ENCODE data around the gene PLEKHG7. TPM values are rescaled to one million over a fixed set of nuclear protein-coding genes. Genes with fewer than 3 reads are reported as not detected.

The PLEKHG7 gene
- total and polyA plus RNA-seq, 10 of the 15 experiments (the other 5 are each of a cell fraction or from before 2014, with no cell fraction given): 0.16 to 1.3 (median 0.65) TPM; not detected in 1

DNA sequence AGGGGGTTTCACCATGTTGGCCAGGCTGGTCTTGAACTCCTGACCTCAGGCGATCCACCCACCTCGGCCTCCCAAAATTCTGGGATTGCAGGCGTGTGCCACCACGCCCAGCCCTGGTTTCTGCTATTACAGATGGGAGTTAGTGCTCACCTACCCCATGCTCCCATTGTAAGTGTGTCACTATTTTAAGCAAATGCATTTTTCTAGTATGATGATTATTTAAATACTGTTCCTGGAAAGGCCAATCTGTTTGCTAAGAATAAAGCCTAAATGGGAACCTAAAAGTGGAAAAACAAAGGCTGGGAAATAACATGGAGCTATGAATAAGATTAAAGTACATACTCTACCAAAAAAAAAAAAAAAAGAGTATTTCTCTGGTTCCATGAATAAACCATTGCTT, 45.0 kb upstream of the PLEKHG7 start:
- H3K4me3 ChIP-seq: no peak overlapping the region
- no peaks in the 10 kb centered on the region for H3K79me2 ChIP-seq (ENCODE audit: control insufficient read depth, insufficient read depth, low read length)
- SMC1A ChIA-PET (ENCODE audit: uncharacterized antibody, unreplicated experiment): interaction anchor here (1.0 kb wide), 1 partner anchor 63 kb away, joined by 3 read pairs; no protein-coding TSS in a partner anchor
- no peaks in the 10 kb centered on the region for H3K36me3 ChIP-seq (ENCODE audit: control insufficient read depth in 2 of 2, insufficient read depth in 2 of 2, low read length in 1 of 2)
- ATAC-seq (no peak), DNase-seq (ENCODE audit: low read depth, low spot score) (no peak), FAIRE-seq (no peak)
- no peaks in the 10 kb centered on the region for H4K20me1 ChIP-seq (ENCODE audit: control insufficient read depth, insufficient read depth)
- POLR2A ChIA-PET: no interaction called here
- in situ Hi-C loops (cut with MboI): no loop called here
- no peak overlapping the region for H3K9ac ChIP-seq (ENCODE audit: control insufficient read depth, insufficient read depth, low read length)
- CTCF ChIA-PET: interaction anchor here (0.7 kb wide), 1 partner anchor 9 kb away, joined by 3 read pairs; no protein-coding TSS in a partner anchor
- no peaks in the 10 kb centered on the region for H3K4me1 ChIP-seq (ENCODE audit: control insufficient read depth, insufficient read depth, low read length)
- no peak overlapping the region for H3K27ac ChIP-seq (ENCODE audit: control insufficient read depth, insufficient read depth)
- no TSS peak for BruUV-seq (replicated peaks)
- no peak overlapping the region for H3K4me2 ChIP-seq (ENCODE audit: control insufficient read depth, insufficient read depth)
- 92% methylated on average over 4 of the region's 4 CpGs for WGBS (ENCODE audit: insufficient coverage, insufficient replicate concordance, low lambda C conversion rate, missing lambda C conversion rate)
- no peaks in the 10 kb centered on the region for H3K27me3 ChIP-seq (replicated peaks in 1 of 2; ENCODE audit: control insufficient read depth in 2 of 2, insufficient read depth in 2 of 2, low read length in 1 of 2)
- H3K9me3 ChIP-seq (replicated peaks; ENCODE audit: control insufficient read depth, insufficient read depth, low read length): no peaks in the 10 kb centered on the region
- intact Hi-C loops (cut with micrococcal nuclease; ENCODE audit: unreplicated experiment): no loop called here
- no peak overlapping the region for H2AFZ ChIP-seq (ENCODE audit: control insufficient read depth, low read depth, low read length)
- RAD21 ChIA-PET (ENCODE audit: unreplicated experiment): no interaction called here
- TF ChIP-seq, protein P1, sequence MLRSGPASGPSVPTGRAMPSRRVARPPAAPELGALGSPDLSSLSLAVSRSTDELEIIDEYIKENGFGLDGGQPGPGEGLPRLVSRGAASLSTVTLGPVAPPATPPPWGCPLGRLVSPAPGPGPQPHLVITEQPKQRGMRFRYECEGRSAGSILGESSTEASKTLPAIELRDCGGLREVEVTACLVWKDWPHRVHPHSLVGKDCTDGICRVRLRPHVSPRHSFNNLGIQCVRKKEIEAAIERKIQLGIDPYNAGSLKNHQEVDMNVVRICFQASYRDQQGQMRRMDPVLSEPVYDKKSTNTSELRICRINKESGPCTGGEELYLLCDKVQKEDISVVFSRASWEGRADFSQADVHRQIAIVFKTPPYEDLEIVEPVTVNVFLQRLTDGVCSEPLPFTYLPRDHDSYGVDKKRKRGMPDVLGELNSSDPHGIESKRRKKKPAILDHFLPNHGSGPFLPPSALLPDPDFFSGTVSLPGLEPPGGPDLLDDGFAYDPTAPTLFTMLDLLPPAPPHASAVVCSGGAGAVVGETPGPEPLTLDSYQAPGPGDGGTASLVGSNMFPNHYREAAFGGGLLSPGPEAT (IDR thresholded peaks at IDR 0.05; ENCODE audit: low read depth): no peak
- no peak for TF ChIP-seq TCF7 (IDR thresholded peaks at IDR 0.05; ENCODE audit: borderline replicate concordance)
- TF ChIP-seq, protein P2, sequence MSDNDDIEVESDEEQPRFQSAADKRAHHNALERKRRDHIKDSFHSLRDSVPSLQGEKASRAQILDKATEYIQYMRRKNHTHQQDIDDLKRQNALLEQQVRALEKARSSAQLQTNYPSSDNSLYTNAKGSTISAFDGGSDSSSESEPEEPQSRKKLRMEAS (IDR thresholded peaks at IDR 0.05; ENCODE audit: low read depth, low read length): no peak
- no peak for TF ChIP-seq ZZZ3 (IDR thresholded peaks at IDR 0.05; ENCODE audit: control insufficient read depth, insufficient read length, low read depth)
- no peak for TF ChIP-seq FOXK2 (IDR thresholded peaks at IDR 0.05)
- TF ChIP-seq RB1 (IDR thresholded peaks at IDR 0.05; ENCODE audit: borderline replicate concordance): no peak
- no peak for TF ChIP-seq SUZ12 (IDR thresholded peaks at IDR 0.05; ENCODE audit: unreplicated experiment)
- TF ChIP-seq ZNF217 (IDR thresholded peaks at IDR 0.05): no peak
- TF ChIP-seq MEF2A (IDR thresholded peaks at IDR 0.05; ENCODE audit: insufficient read depth, low read depth, low read length): no peak
- TF ChIP-seq MYC (IDR thresholded peaks at IDR 0.05; ENCODE audit: insufficient read depth, insufficient read length, insufficient replicate concordance, low read length, severe bottlenecking): no peak
- TF ChIP-seq, protein P3, sequence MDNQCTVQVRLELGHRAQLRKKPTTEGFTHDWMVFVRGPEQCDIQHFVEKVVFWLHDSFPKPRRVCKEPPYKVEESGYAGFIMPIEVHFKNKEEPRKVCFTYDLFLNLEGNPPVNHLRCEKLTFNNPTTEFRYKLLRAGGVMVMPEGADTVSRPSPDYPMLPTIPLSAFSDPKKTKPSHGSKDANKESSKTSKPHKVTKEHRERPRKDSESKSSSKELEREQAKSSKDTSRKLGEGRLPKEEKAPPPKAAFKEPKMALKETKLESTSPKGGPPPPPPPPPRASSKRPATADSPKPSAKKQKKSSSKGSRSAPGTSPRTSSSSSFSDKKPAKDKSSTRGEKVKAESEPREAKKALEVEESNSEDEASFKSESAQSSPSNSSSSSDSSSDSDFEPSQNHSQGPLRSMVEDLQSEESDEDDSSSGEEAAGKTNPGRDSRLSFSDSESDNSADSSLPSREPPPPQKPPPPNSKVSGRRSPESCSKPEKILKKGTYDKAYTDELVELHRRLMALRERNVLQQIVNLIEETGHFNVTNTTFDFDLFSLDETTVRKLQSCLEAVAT (IDR thresholded peaks at IDR 0.05): no peak
- no peak for TF ChIP-seq SREBF1 (IDR thresholded peaks at IDR 0.05; ENCODE audit: low read length)
- no peak for TF ChIP-seq RFX5 (IDR thresholded peaks at IDR 0.05; ENCODE audit: low read depth, low read length)
- no peak for TF ChIP-seq IRF4 (IDR thresholded peaks at IDR 0.05; ENCODE audit: low read depth, low read length)
- TF ChIP-seq RCOR1 (conservative IDR thresholded peaks at IDR 0.05; ENCODE audit: low read depth, low read length): no peak
- no peak for TF ChIP-seq BACH1 (IDR thresholded peaks at IDR 0.05; ENCODE audit: borderline replicate concordance)
- TF ChIP-seq, protein P4, sequence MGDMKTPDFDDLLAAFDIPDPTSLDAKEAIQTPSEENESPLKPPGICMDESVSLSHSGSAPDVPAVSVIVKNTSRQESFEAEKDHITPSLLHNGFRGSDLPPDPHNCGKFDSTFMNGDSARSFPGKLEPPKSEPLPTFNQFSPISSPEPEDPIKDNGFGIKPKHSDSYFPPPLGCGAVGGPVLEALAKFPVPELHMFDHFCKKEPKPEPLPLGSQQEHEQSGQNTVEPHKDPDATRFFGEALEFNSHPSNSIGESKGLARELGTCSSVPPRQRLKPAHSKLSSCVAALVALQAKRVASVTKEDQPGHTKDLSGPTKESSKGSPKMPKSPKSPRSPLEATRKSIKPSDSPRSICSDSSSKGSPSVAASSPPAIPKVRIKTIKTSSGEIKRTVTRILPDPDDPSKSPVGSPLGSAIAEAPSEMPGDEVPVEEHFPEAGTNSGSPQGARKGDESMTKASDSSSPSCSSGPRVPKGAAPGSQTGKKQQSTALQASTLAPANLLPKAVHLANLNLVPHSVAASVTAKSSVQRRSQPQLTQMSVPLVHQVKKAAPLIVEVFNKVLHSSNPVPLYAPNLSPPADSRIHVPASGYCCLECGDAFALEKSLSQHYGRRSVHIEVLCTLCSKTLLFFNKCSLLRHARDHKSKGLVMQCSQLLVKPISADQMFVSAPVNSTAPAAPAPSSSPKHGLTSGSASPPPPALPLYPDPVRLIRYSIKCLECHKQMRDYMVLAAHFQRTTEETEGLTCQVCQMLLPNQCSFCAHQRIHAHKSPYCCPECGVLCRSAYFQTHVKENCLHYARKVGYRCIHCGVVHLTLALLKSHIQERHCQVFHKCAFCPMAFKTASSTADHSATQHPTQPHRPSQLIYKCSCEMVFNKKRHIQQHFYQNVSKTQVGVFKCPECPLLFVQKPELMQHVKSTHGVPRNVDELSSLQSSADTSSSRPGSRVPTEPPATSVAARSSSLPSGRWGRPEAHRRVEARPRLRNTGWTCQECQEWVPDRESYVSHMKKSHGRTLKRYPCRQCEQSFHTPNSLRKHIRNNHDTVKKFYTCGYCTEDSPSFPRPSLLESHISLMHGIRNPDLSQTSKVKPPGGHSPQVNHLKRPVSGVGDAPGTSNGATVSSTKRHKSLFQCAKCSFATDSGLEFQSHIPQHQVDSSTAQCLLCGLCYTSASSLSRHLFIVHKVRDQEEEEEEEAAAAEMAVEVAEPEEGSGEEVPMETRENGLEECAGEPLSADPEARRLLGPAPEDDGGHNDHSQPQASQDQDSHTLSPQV (IDR thresholded peaks at IDR 0.05): no peak
